ENCODE results near the gene PIEZO1.
"Not testable (repeated sequence)": the region's sequence is repeated elsewhere in the genome, so short reads cannot be mapped to it uniquely, and the experiment has no call there.

Gene PIEZO1

GRCh38 chr16:88685156-88686061 is 99.6 kb downstream of the PIEZO1 start:
- DNase-seq = peak; percentile 80

- no peak for DNase-seq
These were observed 100.4 kb downstream of the PIEZO1 start for GRCh38 chr16:88684569-88685155.

- peak; percentile 67 for DNase-seq
These were observed 103.1 kb downstream of the PIEZO1 start for GRCh38 chr16:88681709-88682451.

GRCh38 chr16:88681084-88681680 is 103.8 kb downstream of the PIEZO1 start:
- DNase-seq = peak; percentile 58

- no peak for DNase-seq
These were observed 104.4 kb downstream of the PIEZO1 start for GRCh38 chr16:88680554-88681083.

- no peak for DNase-seq
These were observed 106.6 kb downstream of the PIEZO1 start for GRCh38 chr16:88678224-88678979.

GRCh38 chr16:88677721-88678120 is 107.3 kb downstream of the PIEZO1 start:
- DNase-seq = no peak

- no peak for DNase-seq
These were observed 108.3 kb downstream of the PIEZO1 start for GRCh38 chr16:88676502-88677242.

GRCh38 chr16:88673716-88674379 is 111.2 kb downstream of the PIEZO1 start:
- no peak for DNase-seq

GRCh38 chr16:88672776-88673175 is 112.2 kb downstream of the PIEZO1 start:
- DNase-seq = no peak

- DNase-seq = no peak
These were observed 113.2 kb downstream of the PIEZO1 start for GRCh38 chr16:88671806-88672205.

- no peak for DNase-seq
These were observed 115.0 kb downstream of the PIEZO1 start for GRCh38 chr16:88669980-88670379.

- DNase-seq = not testable (repeated sequence)
These were observed 115.5 kb downstream of the PIEZO1 start for GRCh38 chr16:88669493-88669892.

- no peak for DNase-seq
These were observed 117.6 kb downstream of the PIEZO1 start for GRCh38 chr16:88667461-88667860.

- DNase-seq = no peak
These were observed 119.5 kb downstream of the PIEZO1 start for GRCh38 chr16:88665570-88665969.

Data from activated naive CD4-positive, alpha-beta T cell treated with anti-CD3 and anti-CD28 coated beads, Interleukin-2, amount 50 U/mL, for 16 hours (primary cell).